SK-N-SH treated with all-trans-retinoic acid at 6 μM for 48 hours (cell line): Measurements from ENCODE around the gene DGKG.

Source experiments
- ATAC-seq: fragments of 200-7000 bp; cut with Tn5 transposase; 3 replicates; pipeline ENCODE4 v1.9.1; 2020; ENCODE audit warnings: mild to moderate bottlenecking, moderate library complexity
- ARNTL ChIP-seq: fragments of 450-650 bp; formaldehyde crosslinking; IDR thresholded peaks from 2 replicates; pipeline ENCODE4 v1.5.0; 2020; ENCODE audit warnings: low read depth, mild to moderate bottlenecking, moderate library complexity, borderline replicate concordance
- BACH2 ChIP-seq: fragments of 250-450 bp; sonication (Bioruptor Pico); IDR thresholded peaks from 2 replicates; pipeline ENCODE4 v1.9.0; 2021; ENCODE audit warnings: mild to moderate bottlenecking, borderline replicate concordance
- CSDC2 ChIP-seq: fragments of 250-450 bp; sonication (Bioruptor Pico); IDR thresholded peaks from 2 replicates; pipeline ENCODE4 v1.5.0; 2020; ENCODE audit warnings: mild to moderate bottlenecking, moderate library complexity
- ESRRG ChIP-seq: fragments of 250-450 bp; sonication (Bioruptor Pico); IDR thresholded peaks from 2 replicates; pipeline ENCODE4 v1.6.1; 2021; ENCODE audit warnings: mild to moderate bottlenecking
- GLIS3 ChIP-seq: fragments of 250-450 bp; sonication (Bioruptor Pico); IDR thresholded peaks from 2 replicates; pipeline ENCODE4 v1.5.0; 2020; ENCODE audit warnings: mild to moderate bottlenecking, moderate library complexity
- ISL1 ChIP-seq: fragments of 250-450 bp; sonication (Bioruptor Pico); IDR thresholded peaks from 2 replicates; pipeline ENCODE4 v2.1.2; 2022; ENCODE audit warnings: mild to moderate bottlenecking, moderate library complexity
- OSR1 ChIP-seq: fragments of 250-450 bp; sonication (Bioruptor Pico); IDR thresholded peaks from 2 replicates; pipeline ENCODE4 v1.8.0; 2022; ENCODE audit warnings: moderate library complexity, mild to moderate bottlenecking, inconsistent platforms
- PPARA ChIP-seq: fragments of 250-450 bp; sonication (Bioruptor Pico); IDR thresholded peaks from 2 replicates; pipeline ENCODE4 v1.5.0; 2020; ENCODE audit warnings: mild to moderate bottlenecking, borderline replicate concordance
- RARB ChIP-seq: fragments of 250-450 bp; sonication (Bioruptor Pico); IDR thresholded peaks from 2 replicates; pipeline ENCODE4 v1.8.0; 2021; ENCODE audit warnings: mild to moderate bottlenecking, moderate library complexity
- SNAI2 ChIP-seq: fragments of 250-450 bp; sonication (Bioruptor Pico); IDR thresholded peaks from 2 replicates; pipeline ENCODE4 v1.5.0; 2020; ENCODE audit warnings: mild to moderate bottlenecking, moderate library complexity
- TCF4 ChIP-seq: fragments of 250-450 bp; sonication (Bioruptor Pico); IDR thresholded peaks from 2 replicates; pipeline ENCODE4 v1.8.0; 2021; ENCODE audit warnings: mild to moderate bottlenecking, moderate library complexity, borderline replicate concordance
- TOX ChIP-seq: fragments of 250-450 bp; sonication (Bioruptor Pico); IDR thresholded peaks from 2 replicates; pipeline ENCODE4 v1.8.0; 2021; ENCODE audit warnings: mild to moderate bottlenecking, moderate library complexity, borderline replicate concordance
- ZC3H10 ChIP-seq: fragments of 250-450 bp; sonication (Bioruptor Pico); IDR thresholded peaks from 2 replicates; pipeline ENCODE4 v1.5.1; 2021; ENCODE audit warnings: mild to moderate bottlenecking, moderate library complexity
- ZFP3 ChIP-seq: fragments of 250-450 bp; sonication (Bioruptor Pico); IDR thresholded peaks from 2 replicates; pipeline ENCODE4 v1.5.0; 2020; ENCODE audit warnings: mild to moderate bottlenecking, moderate library complexity
- ZFP30 ChIP-seq: fragments of 450-650 bp; formaldehyde crosslinking; IDR thresholded peaks from 2 replicates; pipeline ENCODE4 v1.5.0; 2022; ENCODE audit warnings: mild to moderate bottlenecking, moderate library complexity
- ZNF565 ChIP-seq: fragments of 450-650 bp; formaldehyde crosslinking; conservative IDR thresholded peaks from 2 replicates; pipeline ENCODE4 v1.5.0; 2020; ENCODE audit warnings: low read depth, mild to moderate bottlenecking, moderate library complexity
- ZNF70 ChIP-seq: fragments of 450-650 bp; formaldehyde crosslinking; IDR thresholded peaks from 2 replicates; pipeline ENCODE4 v1.5.0; 2020; ENCODE audit warnings: mild to moderate bottlenecking, moderate library complexity
- ZNF8 ChIP-seq: fragments of 450-650 bp; formaldehyde crosslinking; IDR thresholded peaks from 2 replicates; pipeline ENCODE4 v1.5.0; 2020; ENCODE audit warnings: mild to moderate bottlenecking, moderate library complexity
- TF ChIP-seq, protein P1 (sequence below): fragments of 250-450 bp; sonication (Bioruptor Pico); IDR thresholded peaks from 2 replicates; pipeline ENCODE4 v1.5.0; 2020; ENCODE audit warnings: mild to moderate bottlenecking, moderate library complexity
- TF ChIP-seq, protein P2 (sequence below): fragments of 250-450 bp; sonication (Bioruptor Pico); IDR thresholded peaks from 2 replicates; pipeline ENCODE4 v1.8.0; 2021; ENCODE audit warnings: low read depth, mild to moderate bottlenecking, moderate library complexity, borderline replicate concordance
- TF ChIP-seq, protein P3 (sequence below): fragments of 250-450 bp; sonication (Bioruptor Pico); IDR thresholded peaks from 2 replicates; pipeline ENCODE4 v1.5.1; 2021; ENCODE audit warnings: mild to moderate bottlenecking, moderate library complexity
- TF ChIP-seq, protein P4 (sequence below): fragments of 250-450 bp; sonication (Bioruptor Pico); IDR thresholded peaks from 2 replicates; pipeline ENCODE4 v1.5.1; 2020; ENCODE audit warnings: low read depth, mild to moderate bottlenecking, moderate library complexity

Gene DGKG

DNA sequence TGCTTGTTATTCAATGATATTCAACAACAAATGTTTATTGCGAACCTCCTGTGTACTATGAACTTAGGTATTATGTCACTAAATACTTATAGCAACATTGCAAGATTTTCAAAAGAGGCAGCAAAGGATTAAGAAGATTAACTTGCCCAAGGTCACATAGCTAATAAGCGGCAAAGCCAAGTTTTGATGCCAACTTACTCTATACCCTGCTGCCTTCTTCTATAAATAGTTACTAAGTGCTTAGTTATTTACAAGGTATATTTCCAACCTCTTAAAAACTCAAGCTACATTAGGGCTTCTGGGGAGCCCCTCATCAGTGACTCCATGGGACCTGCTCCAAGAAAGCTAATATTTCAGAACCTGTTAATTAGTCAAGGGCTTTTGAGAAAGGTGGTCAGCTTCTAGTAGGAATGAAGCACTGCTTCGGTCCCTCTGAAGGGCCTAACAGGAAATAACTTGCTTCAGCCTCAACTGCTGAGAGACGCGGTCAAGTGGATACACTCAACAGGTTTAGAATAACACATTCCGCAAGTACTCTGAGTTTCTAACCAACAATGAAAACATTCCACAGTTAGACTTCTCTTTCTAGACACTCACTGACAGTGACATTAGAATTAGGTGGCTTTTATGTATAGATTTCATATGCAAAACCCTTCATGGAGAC, 125.5 kb downstream of the DGKG start:
- no peak for TF ChIP-seq ZC3H10 (CRISPR knock-in tag)
- TF ChIP-seq, protein P1, sequence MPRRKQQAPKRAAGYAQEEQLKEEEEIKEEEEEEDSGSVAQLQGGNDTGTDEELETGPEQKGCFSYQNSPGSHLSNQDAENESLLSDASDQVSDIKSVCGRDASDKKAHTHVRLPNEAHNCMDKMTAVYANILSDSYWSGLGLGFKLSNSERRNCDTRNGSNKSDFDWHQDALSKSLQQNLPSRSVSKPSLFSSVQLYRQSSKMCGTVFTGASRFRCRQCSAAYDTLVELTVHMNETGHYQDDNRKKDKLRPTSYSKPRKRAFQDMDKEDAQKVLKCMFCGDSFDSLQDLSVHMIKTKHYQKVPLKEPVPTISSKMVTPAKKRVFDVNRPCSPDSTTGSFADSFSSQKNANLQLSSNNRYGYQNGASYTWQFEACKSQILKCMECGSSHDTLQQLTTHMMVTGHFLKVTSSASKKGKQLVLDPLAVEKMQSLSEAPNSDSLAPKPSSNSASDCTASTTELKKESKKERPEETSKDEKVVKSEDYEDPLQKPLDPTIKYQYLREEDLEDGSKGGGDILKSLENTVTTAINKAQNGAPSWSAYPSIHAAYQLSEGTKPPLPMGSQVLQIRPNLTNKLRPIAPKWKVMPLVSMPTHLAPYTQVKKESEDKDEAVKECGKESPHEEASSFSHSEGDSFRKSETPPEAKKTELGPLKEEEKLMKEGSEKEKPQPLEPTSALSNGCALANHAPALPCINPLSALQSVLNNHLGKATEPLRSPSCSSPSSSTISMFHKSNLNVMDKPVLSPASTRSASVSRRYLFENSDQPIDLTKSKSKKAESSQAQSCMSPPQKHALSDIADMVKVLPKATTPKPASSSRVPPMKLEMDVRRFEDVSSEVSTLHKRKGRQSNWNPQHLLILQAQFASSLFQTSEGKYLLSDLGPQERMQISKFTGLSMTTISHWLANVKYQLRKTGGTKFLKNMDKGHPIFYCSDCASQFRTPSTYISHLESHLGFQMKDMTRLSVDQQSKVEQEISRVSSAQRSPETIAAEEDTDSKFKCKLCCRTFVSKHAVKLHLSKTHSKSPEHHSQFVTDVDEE (CRISPR knock-in tag): no peak
- no peak for TF ChIP-seq ESRRG (CRISPR knock-in tag)
- TF ChIP-seq ZNF565 (CRISPR knock-in tag): no peak
- TF ChIP-seq RARB (CRISPR knock-in tag): no peak
- TF ChIP-seq ZNF8 (CRISPR knock-in tag): no peak
- TF ChIP-seq ZNF70: no peak
- TF ChIP-seq CSDC2 (CRISPR knock-in tag): no peak
- no peak for TF ChIP-seq ISL1
- no peak for TF ChIP-seq ZFP3 (CRISPR knock-in tag)
- TF ChIP-seq, protein P2, sequence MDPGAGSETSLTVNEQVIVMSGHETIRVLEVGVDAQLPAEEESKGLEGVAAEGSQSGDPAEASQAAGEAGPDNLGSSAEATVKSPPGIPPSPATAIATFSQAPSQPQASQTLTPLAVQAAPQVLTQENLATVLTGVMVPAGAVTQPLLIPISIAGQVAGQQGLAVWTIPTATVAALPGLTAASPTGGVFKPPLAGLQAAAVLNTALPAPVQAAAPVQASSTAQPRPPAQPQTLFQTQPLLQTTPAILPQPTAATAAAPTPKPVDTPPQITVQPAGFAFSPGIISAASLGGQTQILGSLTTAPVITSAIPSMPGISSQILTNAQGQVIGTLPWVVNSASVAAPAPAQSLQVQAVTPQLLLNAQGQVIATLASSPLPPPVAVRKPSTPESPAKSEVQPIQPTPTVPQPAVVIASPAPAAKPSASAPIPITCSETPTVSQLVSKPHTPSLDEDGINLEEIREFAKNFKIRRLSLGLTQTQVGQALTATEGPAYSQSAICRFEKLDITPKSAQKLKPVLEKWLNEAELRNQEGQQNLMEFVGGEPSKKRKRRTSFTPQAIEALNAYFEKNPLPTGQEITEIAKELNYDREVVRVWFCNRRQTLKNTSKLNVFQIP (CRISPR knock-in tag): no peak
- no peak for TF ChIP-seq SNAI2 (CRISPR knock-in tag)
- no peak for TF ChIP-seq ARNTL (CRISPR knock-in tag)
- TF ChIP-seq GLIS3: no peak
- no peak for TF ChIP-seq TCF4 (CRISPR knock-in tag)
- no peak for TF ChIP-seq OSR1 (CRISPR knock-in tag)
- TF ChIP-seq, all 23 proteins: peak for 0
- no peak for ATAC-seq

DNA sequence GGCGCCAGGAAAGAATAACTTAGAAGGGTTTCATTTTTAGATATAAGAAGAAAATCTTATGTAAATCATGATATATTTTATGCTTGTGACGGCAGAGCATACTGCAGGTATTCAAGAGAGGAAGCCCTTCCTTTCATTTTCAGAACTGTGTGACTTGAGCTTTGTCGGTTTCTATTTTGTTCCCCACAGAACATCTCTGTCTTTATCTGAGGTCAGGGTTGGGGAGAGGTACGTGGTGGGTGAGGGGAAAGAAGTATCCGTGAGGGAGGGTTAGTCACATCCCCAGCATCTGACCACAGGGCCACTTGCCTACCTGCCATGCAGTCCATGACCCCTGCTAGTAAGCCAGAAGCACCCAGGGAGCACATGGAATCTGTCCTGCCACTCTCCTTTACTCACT, 126.5 kb downstream of the DGKG start:
- no peak for ATAC-seq
- no peak for TF ChIP-seq ZFP3 (CRISPR knock-in tag)
- TF ChIP-seq, protein P3, sequence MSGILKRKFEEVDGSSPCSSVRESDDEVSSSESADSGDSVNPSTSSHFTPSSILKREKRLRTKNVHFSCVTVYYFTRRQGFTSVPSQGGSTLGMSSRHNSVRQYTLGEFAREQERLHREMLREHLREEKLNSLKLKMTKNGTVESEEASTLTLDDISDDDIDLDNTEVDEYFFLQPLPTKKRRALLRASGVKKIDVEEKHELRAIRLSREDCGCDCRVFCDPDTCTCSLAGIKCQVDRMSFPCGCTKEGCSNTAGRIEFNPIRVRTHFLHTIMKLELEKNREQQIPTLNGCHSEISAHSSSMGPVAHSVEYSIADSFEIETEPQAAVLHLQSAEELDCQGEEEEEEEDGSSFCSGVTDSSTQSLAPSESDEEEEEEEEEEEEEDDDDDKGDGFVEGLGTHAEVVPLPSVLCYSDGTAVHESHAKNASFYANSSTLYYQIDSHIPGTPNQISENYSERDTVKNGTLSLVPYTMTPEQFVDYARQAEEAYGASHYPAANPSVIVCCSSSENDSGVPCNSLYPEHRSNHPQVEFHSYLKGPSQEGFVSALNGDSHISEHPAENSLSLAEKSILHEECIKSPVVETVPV (CRISPR knock-in tag): no peak
- TF ChIP-seq TCF4 (CRISPR knock-in tag): no peak
- no peak for TF ChIP-seq TOX
- TF ChIP-seq OSR1 (CRISPR knock-in tag): no peak

DNA sequence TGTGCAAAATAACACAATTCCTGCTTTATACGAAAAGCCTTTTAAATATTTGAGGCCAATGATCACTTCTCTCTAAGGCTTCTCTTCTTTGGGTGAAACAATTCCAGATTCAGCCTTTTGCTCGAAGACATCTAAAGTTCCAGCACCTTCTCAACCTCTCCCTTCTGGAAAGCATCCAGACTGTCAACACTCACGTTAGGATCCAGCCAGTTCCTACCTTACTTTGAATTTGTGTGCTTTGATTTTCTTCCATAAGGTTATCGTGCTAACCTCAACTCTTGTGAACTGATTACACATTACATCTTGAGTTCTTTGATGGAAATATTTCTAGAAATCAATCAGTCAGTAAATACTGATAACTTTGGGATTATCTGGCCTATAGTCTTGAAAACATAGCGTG, 127.9 kb downstream of the DGKG start:
- no peak for ATAC-seq
- TF ChIP-seq, protein P4, sequence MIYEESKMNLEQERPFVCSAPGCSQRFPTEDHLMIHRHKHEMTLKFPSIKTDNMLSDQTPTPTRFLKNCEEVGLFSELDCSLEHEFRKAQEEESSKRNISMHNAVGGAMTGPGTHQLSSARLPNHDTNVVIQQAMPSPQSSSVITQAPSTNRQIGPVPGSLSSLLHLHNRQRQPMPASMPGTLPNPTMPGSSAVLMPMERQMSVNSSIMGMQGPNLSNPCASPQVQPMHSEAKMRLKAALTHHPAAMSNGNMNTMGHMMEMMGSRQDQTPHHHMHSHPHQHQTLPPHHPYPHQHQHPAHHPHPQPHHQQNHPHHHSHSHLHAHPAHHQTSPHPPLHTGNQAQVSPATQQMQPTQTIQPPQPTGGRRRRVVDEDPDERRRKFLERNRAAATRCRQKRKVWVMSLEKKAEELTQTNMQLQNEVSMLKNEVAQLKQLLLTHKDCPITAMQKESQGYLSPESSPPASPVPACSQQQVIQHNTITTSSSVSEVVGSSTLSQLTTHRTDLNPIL (CRISPR knock-in tag): no peak
- no peak for TF ChIP-seq BACH2 (CRISPR knock-in tag)
- no peak for TF ChIP-seq ZNF70
- TF ChIP-seq, protein P2 (CRISPR knock-in tag): no peak
- no peak for TF ChIP-seq TCF4 (CRISPR knock-in tag)
- TF ChIP-seq PPARA (CRISPR knock-in tag): no peak
- TF ChIP-seq ZFP30 (CRISPR knock-in tag): no peak
